Astrocyte (in vitro differentiated cells and primary cell): Measurements from ENCODE around the gene LRRC4C.

ENCODE experiments used
- CTCF ChIP-seq: IDR thresholded peaks from 2 replicates; pipeline ENCODE4 v1.5.1; 2011; ENCODE audit warnings: low read depth, mild to moderate bottlenecking, inconsistent platforms, low read length, moderate library complexity; ENCODE audit not compliant: insufficient read depth
- EZH2 ChIP-seq: IDR thresholded peaks from 2 replicates; pipeline ENCODE4 v1.6.1; 2012; ENCODE audit warnings: mild to moderate bottlenecking, low read length, inconsistent platforms; ENCODE audit not compliant: insufficient read depth

GRCh38 chr11:40746282-40746681 lies 713.2 kb downstream of the LRRC4C start:
- TF ChIP-seq CTCF (no peak), EZH2 (no peak)
